CD14-positive monocyte (primary cell): Measurements from ENCODE around the gene CCDC82. TPM values are rescaled to one million over a fixed set of nuclear protein-coding genes. Genes with fewer than 3 reads are reported as not detected.

ENCODE experiments used
- DNase-seq, 3 donors: peaks; one replicate each; pipeline ENCODE4 v3.0.0-alpha.2; 2011 to 2022
- H2AFZ ChIP-seq: 2 replicates; pipeline ENCODE4 v1.6.0; 2012; ENCODE audit warnings: mild to moderate bottlenecking, low read depth, low read length, inconsistent platforms; ENCODE audit not compliant: insufficient read depth, poor library complexity, severe bottlenecking
- H3K27ac ChIP-seq, 2 donors: 1 replicate in 1 of 2; 2 replicates in 1 of 2; pipeline ENCODE4 v1.5.1; 2012 to 2013; ENCODE audit warnings: low read length in 2 of 2, control low read depth in 1 of 2, inconsistent platforms in 1 of 2, low read depth in 1 of 2, mild to moderate bottlenecking in 1 of 2
- H3K27me3 ChIP-seq, 2 donors: one replicate each; pipeline versions ENCODE4 v1.6.0 to v1.6.1; 2011 to 2013; ENCODE audit warnings: low read length in 2 of 2; ENCODE audit not compliant: control insufficient read depth in 2 of 2, insufficient read depth in 2 of 2
- H3K36me3 ChIP-seq, 2 donors: replicated peaks in 1 of 2; 1 replicate in 1 of 2; 2 replicates in 1 of 2; pipeline versions ENCODE4 v1.5.1 to v1.6.1; 2012 to 2013; ENCODE audit warnings: low read length in 2 of 2, control low read depth in 1 of 2, inconsistent platforms in 1 of 2, mild to moderate bottlenecking in 1 of 2; ENCODE audit not compliant: insufficient read depth in 2 of 2, control insufficient read depth in 1 of 2
- H3K4me1 ChIP-seq, 2 donors: 1 replicate in 1 of 2; 2 replicates in 1 of 2; pipeline versions ENCODE4 v1.5.1 to v1.6.1; 2012 to 2013; ENCODE audit warnings: low read length in 2 of 2, control low read depth in 1 of 2, inconsistent platforms in 1 of 2, mild to moderate bottlenecking in 1 of 2, moderate library complexity in 1 of 2; ENCODE audit not compliant: insufficient read depth in 2 of 2, control insufficient read depth in 1 of 2
- H3K4me2 ChIP-seq: replicated peaks from 2 replicates; pipeline ENCODE3; 2012; ENCODE audit warnings: low read length, moderate library complexity, mild to moderate bottlenecking; ENCODE audit not compliant: poor library complexity, severe bottlenecking; ENCODE audit errors: extremely low read depth
- H3K4me3 ChIP-seq, 3 experiments: fragments of 200-600 bp in 1 of 3; sonication (generic) in 1 of 3; replicated peaks in 1 of 3; 1 replicate in 2 of 3; 2 replicates in 1 of 3; pipeline ENCODE4 v1.5.1; 2011 to 2013; ENCODE audit warnings: low read length in 3 of 3, mild to moderate bottlenecking in 3 of 3, control low read depth in 2 of 3, low read depth in 2 of 3, inconsistent platforms in 1 of 3, moderate library complexity in 1 of 3
- H3K79me2 ChIP-seq: 2 replicates; pipeline ENCODE4 v1.6.0; 2012; ENCODE audit warnings: mild to moderate bottlenecking, control low read depth, inconsistent platforms, low read length, moderate library complexity; ENCODE audit not compliant: insufficient read depth
- H3K9ac ChIP-seq: 2 replicates; pipeline ENCODE4 v1.6.0; 2017; ENCODE audit warnings: low read length, mild to moderate bottlenecking; ENCODE audit not compliant: insufficient read depth, poor library complexity, severe bottlenecking
- H3K9me3 ChIP-seq, 2 donors: replicated peaks in 1 of 2; 1 replicate in 1 of 2; 2 replicates in 1 of 2; pipeline versions ENCODE4 v1.5.1 to v1.6.1; 2012 to 2013; ENCODE audit warnings: low read length in 2 of 2, control low read depth in 1 of 2; ENCODE audit not compliant: control insufficient read depth in 1 of 2, insufficient read depth in 1 of 2
- H4K20me1 ChIP-seq: 2 replicates; pipeline ENCODE4 v1.6.0; 2012; ENCODE audit warnings: mild to moderate bottlenecking, low read length, control low read depth, moderate library complexity; ENCODE audit not compliant: insufficient read depth
- H3K27ac Mint-ChIP-seq, 7 donors: one replicate each; pipeline ENCODE4 v1.8.0; 2020; ENCODE audit warnings: mild to moderate bottlenecking in 7 of 7, mixed read lengths in 7 of 7, moderate library complexity in 6 of 7, inconsistent platforms in 2 of 7
- H3K27me3 Mint-ChIP-seq, 3 donors: one replicate each; pipeline ENCODE4 v1.8.0; 2021 to 2022; ENCODE audit warnings: low read depth in 3 of 3, mild to moderate bottlenecking in 3 of 3, mixed read lengths in 3 of 3, moderate library complexity in 3 of 3, inconsistent platforms in 1 of 3
- H3K36me3 Mint-ChIP-seq, 2 donors: one replicate each; pipeline ENCODE4 v1.8.0; 2020; ENCODE audit warnings: mixed read lengths in 2 of 2, inconsistent platforms in 1 of 2, mild to moderate bottlenecking in 1 of 2
- H3K4me1 Mint-ChIP-seq: one replicate; pipeline ENCODE4 v1.8.0; 2020; ENCODE audit warnings: mild to moderate bottlenecking, mixed read lengths
- H3K4me3 Mint-ChIP-seq, 2 donors: one replicate each; pipeline ENCODE4 v1.8.0; 2020; ENCODE audit warnings: mild to moderate bottlenecking in 2 of 2, mixed read lengths in 2 of 2, moderate library complexity in 1 of 2
- H3K9me3 Mint-ChIP-seq, 7 donors: one replicate each; pipeline ENCODE4 v1.8.0; 2020 to 2022; ENCODE audit warnings: mixed read lengths in 7 of 7, mild to moderate bottlenecking in 6 of 7, moderate library complexity in 6 of 7, inconsistent platforms in 2 of 7
- WGBS: methylation state at CpG from one replicate; pipeline ENCODE4 v1.1.5; 2013; ENCODE audit warnings: missing lambda C conversion rate; ENCODE audit not compliant: insufficient coverage; 5-methylcytosine and 5-hydroxymethylcytosine counted together
- intact Hi-C, 2 donors: fragments of 100-400 bp; cut with micrococcal nuclease; formaldehyde crosslinking; loops; one replicate each; pipeline versions ENCODE4 v1.15.0 to v1.15.1; 2023
- polyA plus RNA-seq, 3 donors: library from polyadenylated mRNA; depleted of rRNA in 1 of 3; unstranded in 2 of 3; stranded (reverse) in 1 of 3; fragments of 300-500 nt in 2 of 3; fragments of >200 nt in 1 of 3; fragmentation: Illumina TruSeq in 2 of 3; gene quantifications; 1 replicate in 2 of 3; 2 replicates in 1 of 3; pipeline ENCODE4 v1.2.3, GENCODE V29; 2012 to 2021
- TF ChIP-seq, protein P1 (sequence below): fragments of 200-600 bp; IDR thresholded peaks from one replicate; pipeline ENCODE4 v1.8.0; 2022; ENCODE audit warnings: antibody characterized with exemption, mild to moderate bottlenecking

The CCDC82 gene
- polyA plus RNA-seq, 3 donors: 10.7 to 18.2 (median 12.2) TPM

GRCh38 chr11:96318399-96318798 lies 71.3 kb downstream of the CCDC82 start:
- Mint-ChIP-seq H3K27ac (no peak overlapping the region), H3K36me3 (peaks cover 21 to 25% of the 10 kb centered on the region in 2 donors), H3K27me3 (peaks cover 0 to 1% (median 0%) of the 10 kb centered on the region in 3 donors), H3K4me1 (peaks cover 34% of the 10 kb centered on the region), H3K4me3 (no peak overlapping the region), H3K9me3 (peaks cover 0 to 2% (median 0%) of the 10 kb centered on the region in 7 donors)
- intact Hi-C loops: no loop called here
- DNase-seq: no peak
- H4K20me1 ChIP-seq: peaks cover 19% of the 10 kb centered on the region
- H3K36me3 ChIP-seq: no peaks in the 10 kb centered on the region
- H3K9ac ChIP-seq: no peak overlapping the region
- no peak overlapping the region for H2AFZ ChIP-seq
- H3K9me3 ChIP-seq: no peaks in the 10 kb centered on the region
- H3K4me1 ChIP-seq: peaks cover 26 to 29% of the 10 kb centered on the region in 2 donors
- no peaks in the 10 kb centered on the region for H3K27me3 ChIP-seq
- H3K4me2 ChIP-seq: no peak overlapping the region
- no peak overlapping the region for H3K4me3 ChIP-seq
- TF ChIP-seq, protein P1, sequence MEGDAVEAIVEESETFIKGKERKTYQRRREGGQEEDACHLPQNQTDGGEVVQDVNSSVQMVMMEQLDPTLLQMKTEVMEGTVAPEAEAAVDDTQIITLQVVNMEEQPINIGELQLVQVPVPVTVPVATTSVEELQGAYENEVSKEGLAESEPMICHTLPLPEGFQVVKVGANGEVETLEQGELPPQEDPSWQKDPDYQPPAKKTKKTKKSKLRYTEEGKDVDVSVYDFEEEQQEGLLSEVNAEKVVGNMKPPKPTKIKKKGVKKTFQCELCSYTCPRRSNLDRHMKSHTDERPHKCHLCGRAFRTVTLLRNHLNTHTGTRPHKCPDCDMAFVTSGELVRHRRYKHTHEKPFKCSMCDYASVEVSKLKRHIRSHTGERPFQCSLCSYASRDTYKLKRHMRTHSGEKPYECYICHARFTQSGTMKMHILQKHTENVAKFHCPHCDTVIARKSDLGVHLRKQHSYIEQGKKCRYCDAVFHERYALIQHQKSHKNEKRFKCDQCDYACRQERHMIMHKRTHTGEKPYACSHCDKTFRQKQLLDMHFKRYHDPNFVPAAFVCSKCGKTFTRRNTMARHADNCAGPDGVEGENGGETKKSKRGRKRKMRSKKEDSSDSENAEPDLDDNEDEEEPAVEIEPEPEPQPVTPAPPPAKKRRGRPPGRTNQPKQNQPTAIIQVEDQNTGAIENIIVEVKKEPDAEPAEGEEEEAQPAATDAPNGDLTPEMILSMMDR: no peak
- H3K27ac ChIP-seq: no peak overlapping the region
- no peaks in the 10 kb centered on the region for H3K79me2 ChIP-seq
- WGBS: no CpG with 5 or more reads among the region's 1 CpG

GRCh38 chr11:96317985-96318384 lies 71.7 kb downstream of the CCDC82 start:
- DNase-seq: no peak
- no peak overlapping the region for H3K4me3 Mint-ChIP-seq
- TF ChIP-seq, protein P1: no peak
- H3K9me3 Mint-ChIP-seq: peaks cover 0 to 2% (median 0%) of the 10 kb centered on the region in 7 donors
- H2AFZ ChIP-seq: no peak overlapping the region
- intact Hi-C loops: no loop called here
- peak overlapping the region in 2 of 7 donors; percentile 54 to 67 for H3K27ac Mint-ChIP-seq
- peaks cover 30 to 34% of the 10 kb centered on the region in 2 donors for H3K4me1 ChIP-seq
- H3K27ac ChIP-seq: peak overlapping the region in 1 of 2 donors; percentile 23
- peaks cover 38% of the 10 kb centered on the region for H3K4me1 Mint-ChIP-seq
- H4K20me1 ChIP-seq: peaks cover 19% of the 10 kb centered on the region
- no peaks in the 10 kb centered on the region for H3K9me3 ChIP-seq
- H3K27me3 ChIP-seq: no peaks in the 10 kb centered on the region
- no peak overlapping the region for H3K4me2 ChIP-seq
- no peak overlapping the region for H3K4me3 ChIP-seq
- H3K36me3 ChIP-seq: no peaks in the 10 kb centered on the region
- H3K9ac ChIP-seq: no peak overlapping the region
- peaks cover 18 to 25% of the 10 kb centered on the region in 2 donors for H3K36me3 Mint-ChIP-seq
- no peaks in the 10 kb centered on the region for H3K79me2 ChIP-seq
- WGBS: no CpG with 5 or more reads among the region's 2 CpGs
- peaks cover 0 to 1% (median 0%) of the 10 kb centered on the region in 3 donors for H3K27me3 Mint-ChIP-seq
